A673 (cell line): Measurements from ENCODE around the gene TMEM54.
A peak's percentile ranks its signal among the peaks of the same experiment; 100 is the strongest.

ENCODE experiments used
- CTCF ChIP-seq: fragments of 300-800, 200-600 bp; sonication (generic); conservative IDR thresholded peaks from 2 replicates; pipeline ENCODE4 v1.5.1; 2017; ENCODE audit warnings: low read depth, mild to moderate bottlenecking, antibody characterized with exemption, low read length, moderate library complexity, mixed read lengths
- EZH2 ChIP-seq: fragments of 200-600 bp; sonication (generic); IDR thresholded peaks from 2 replicates; pipeline ENCODE4 v1.6.1; 2017; ENCODE audit warnings: borderline replicate concordance, low read depth, mild to moderate bottlenecking, mixed read lengths, antibody characterized with exemption, low read length; ENCODE audit not compliant: poor library complexity, severe bottlenecking

- TF ChIP-seq CTCF (peak; percentile 99), EZH2 (no peak)
Measured at GRCh38 chr1:32876341-32877210, 24.6 kb downstream of the TMEM54 start.
